GM12878 (cell line): ENCODE measurements around the gene RUSC1. TPM values are rescaled to one million over a fixed set of nuclear protein-coding genes. Genes with fewer than 3 reads are reported as not detected.

Experiments
- ATAC-seq: fragments of 200-7000 bp; cut with Tn5 transposase; 3 replicates; pipeline ENCODE4 v1.9.1; 2020; ENCODE audit warnings: mild to moderate bottlenecking, moderate library complexity
- BruUV-seq: library from RNA; stranded (reverse); fragments of 400-500 nt; replicated peaks from 2 replicates; lab custom pipeline; 2021; lab: Mats Ljungman, UMichigan
- CTCF ChIA-PET: fragments of 300-600 bp; sonication (Branson Sonifier 250); formaldehyde crosslinking; extraction: SDS; loops from one replicate; lab custom pipeline; 2021; ENCODE audit warnings: inconsistent platforms; lab: Yijun Ruan, JAX
- POLR2A ChIA-PET: fragments of 350-600 bp; formaldehyde crosslinking; extraction: SDS; loops from one replicate; lab custom pipeline; 2021; ENCODE audit warnings: inconsistent platforms; lab: Charles Lee
- RAD21 ChIA-PET: fragments of 300-600 bp; sonication (Branson Sonifier 250); formaldehyde crosslinking; loops from one replicate; lab custom pipeline; 2023; ENCODE audit warnings: antibody characterized with exemption; ENCODE audit not compliant: unreplicated experiment; lab: Charles Lee
- SMC1A ChIA-PET: fragments of 300-600 bp; sonication (Branson Sonifier 250); formaldehyde crosslinking; loops from one replicate; lab custom pipeline; 2023; ENCODE audit not compliant: unreplicated experiment, uncharacterized antibody; lab: Charles Lee
- DNase-seq: peaks from one replicate; pipeline ENCODE4 v3.0.0-alpha.2; 2011; ENCODE audit warnings: low read depth, low spot score
- FAIRE-seq: peaks from 3 replicates; lab custom pipeline; 2011; peaks lifted over from hg19 to GRCh38; lab: Jason Lieb, UNC
- H2AFZ ChIP-seq: 2 replicates; pipeline ENCODE4 v1.6.0; 2011; ENCODE audit warnings: low read depth, low read length, control low read depth; ENCODE audit not compliant: control insufficient read depth
- H3K27ac ChIP-seq: 2 replicates; pipeline ENCODE4 v1.5.1; 2011; ENCODE audit warnings: control low read depth; ENCODE audit not compliant: control insufficient read depth, insufficient read depth
- H3K27me3 ChIP-seq, 2 experiments: replicated peaks in 1 of 2; 2 replicates each; pipeline versions ENCODE4 v1.6.0 to v1.6.1; 2011; ENCODE audit warnings: low read length in 1 of 2; ENCODE audit not compliant: control insufficient read depth in 2 of 2, insufficient read depth in 2 of 2
- H3K36me3 ChIP-seq, 2 experiments: 2 replicates each; pipeline ENCODE4 v1.5.1; 2011; ENCODE audit warnings: low read length in 1 of 2; ENCODE audit not compliant: control insufficient read depth in 2 of 2, insufficient read depth in 2 of 2
- H3K4me1 ChIP-seq: 2 replicates; pipeline ENCODE4 v1.6.1; 2011; ENCODE audit warnings: mild to moderate bottlenecking, low read length, moderate library complexity, mixed read lengths; ENCODE audit not compliant: control insufficient read depth, insufficient read depth
- H3K4me2 ChIP-seq: 2 replicates; pipeline ENCODE4 v1.6.0; 2011; ENCODE audit warnings: control low read depth; ENCODE audit not compliant: control insufficient read depth, insufficient read depth
- H3K4me3 ChIP-seq: fragments of 200-600 bp; sonication (generic); 2 replicates; pipeline ENCODE4 v1.5.1; 2016
- H3K79me2 ChIP-seq: 2 replicates; pipeline ENCODE4 v1.6.0; 2011; ENCODE audit warnings: low read length; ENCODE audit not compliant: control insufficient read depth, insufficient read depth
- H3K9ac ChIP-seq: 2 replicates; pipeline ENCODE4 v1.8.0; 2011; ENCODE audit warnings: low read length, control low read depth, mixed read lengths; ENCODE audit not compliant: control insufficient read depth, insufficient read depth
- H3K9me3 ChIP-seq: replicated peaks from 3 replicates; pipeline ENCODE4 v1.5.1; 2011; ENCODE audit warnings: mild to moderate bottlenecking, low read length; ENCODE audit not compliant: control insufficient read depth, insufficient read depth
- H4K20me1 ChIP-seq: 2 replicates; pipeline ENCODE4 v1.6.0; 2011; ENCODE audit not compliant: control insufficient read depth, insufficient read depth
- BACH1 ChIP-seq: fragments of 450-650 bp; IDR thresholded peaks from 2 replicates; pipeline ENCODE4 v1.6.1; 2017; ENCODE audit warnings: mild to moderate bottlenecking, borderline replicate concordance
- BCL11A ChIP-seq: IDR thresholded peaks from 2 replicates; pipeline ENCODE4 v1.6.1; 2011; ENCODE audit warnings: low read depth, low read length
- BHLHE40 ChIP-seq, 2 experiments: fragments of 450-650 bp in 1 of 2; IDR thresholded peaks; 2 replicates each; pipeline ENCODE4 v1.6.1; 2011 to 2017; ENCODE audit warnings: low read depth in 2 of 2, borderline replicate concordance in 1 of 2, improper control_type of control experiment in 1 of 2, low read length in 1 of 2, mild to moderate bottlenecking in 1 of 2
- CHD4 ChIP-seq: fragments of 200-600 bp; sonication (generic); IDR thresholded peaks from 2 replicates; pipeline ENCODE4 v1.6.1; 2016; ENCODE audit warnings: mild to moderate bottlenecking
- CTCF ChIP-seq, 3 experiments: IDR thresholded peaks in 2 of 3; conservative IDR thresholded peaks in 1 of 3; 2 replicates each; pipeline ENCODE4 v1.5.1; 2011; ENCODE audit warnings: low read depth in 3 of 3, low read length in 3 of 3, mild to moderate bottlenecking in 3 of 3, control low read depth in 2 of 3, moderate library complexity in 2 of 3, inconsistent platforms in 1 of 3, mixed read lengths in 1 of 3; ENCODE audit not compliant: control insufficient read depth in 2 of 3, insufficient read depth in 1 of 3; ENCODE audit errors: extremely low read depth in 1 of 3
- DPF2 ChIP-seq: fragments of 450-650 bp; IDR thresholded peaks from 2 replicates; pipeline ENCODE4 v1.6.1; 2017; ENCODE audit warnings: mild to moderate bottlenecking
- EED ChIP-seq: sonication (generic); IDR thresholded peaks from 2 replicates; pipeline ENCODE4 v1.6.1; 2016; ENCODE audit warnings: antibody characterized with exemption, low read depth
- EGR1 ChIP-seq, 2 experiments: IDR thresholded peaks; 1 replicate in 1 of 2; 2 replicates in 1 of 2; pipeline ENCODE4 v1.6.1; 2011 to 2012; ENCODE audit warnings: low read depth in 2 of 2, low read length in 2 of 2, borderline replicate concordance in 1 of 2, mild to moderate bottlenecking in 1 of 2, moderate library complexity in 1 of 2
- ELK1 ChIP-seq: IDR thresholded peaks from 2 replicates; pipeline ENCODE4 v1.6.1; 2012; ENCODE audit warnings: low read depth, low read length, improper control_type of control experiment
- GATAD2B ChIP-seq: fragments of 450-650 bp; conservative IDR thresholded peaks from 2 replicates; pipeline ENCODE4 v1.6.1; 2017; ENCODE audit warnings: low read depth, mild to moderate bottlenecking, moderate library complexity
- NR2F1 ChIP-seq: fragments of 450-650 bp; conservative IDR thresholded peaks from 2 replicates; pipeline ENCODE4 v1.6.1; 2017; ENCODE audit warnings: mild to moderate bottlenecking
- POLR2A ChIP-seq: IDR thresholded peaks from 2 replicates; pipeline ENCODE4 v1.6.1; 2011; ENCODE audit warnings: low read depth, mild to moderate bottlenecking, low read length
- RB1 ChIP-seq: fragments of 450-650 bp; formaldehyde crosslinking; IDR thresholded peaks from 2 replicates; pipeline ENCODE4 v1.6.1; 2017; ENCODE audit warnings: mild to moderate bottlenecking, borderline replicate concordance
- RBBP5 ChIP-seq: fragments of 200-600 bp; sonication (generic); conservative IDR thresholded peaks from 2 replicates; pipeline ENCODE4 v1.6.1; 2016
- SMARCA5 ChIP-seq: fragments of 450-650 bp; IDR thresholded peaks from 2 replicates; pipeline ENCODE4 v1.6.1; 2017; ENCODE audit warnings: mild to moderate bottlenecking
- SMC3 ChIP-seq: IDR thresholded peaks from 2 replicates; pipeline ENCODE4 v1.6.1; 2011; ENCODE audit warnings: low read length, improper control_type of control experiment, borderline replicate concordance
- ZNF24 ChIP-seq: fragments of 450-650 bp; IDR thresholded peaks from 2 replicates; pipeline ENCODE4 v1.6.1; 2017; ENCODE audit warnings: antibody characterized with exemption, mild to moderate bottlenecking
- ZNF274 ChIP-seq: IDR thresholded peaks from one replicate; pipeline ENCODE4 v1.8.0; 2011; ENCODE audit not compliant: insufficient read length, insufficient read depth
- ZNF384 ChIP-seq: IDR thresholded peaks from 2 replicates; pipeline ENCODE4 v1.6.1; 2012; ENCODE audit warnings: low read depth, mild to moderate bottlenecking, low read length, improper control_type of control experiment, borderline replicate concordance
- WGBS: methylation state at CpG from one replicate; pipeline ENCODE4 v1.1.6; 2016; ENCODE audit warnings: low lambda C conversion rate; ENCODE audit not compliant: insufficient replicate concordance, insufficient coverage; ENCODE audit errors: missing lambda C conversion rate; 5-methylcytosine and 5-hydroxymethylcytosine counted together
- in situ Hi-C: fragments of 300-500 bp; cut with MboI; formaldehyde crosslinking; loops from 9 replicates; pipeline ENCODE4 v1.14.3; 2018; ENCODE audit warnings: mixed read lengths
- intact Hi-C: fragments of 100-400 bp; cut with micrococcal nuclease; formaldehyde crosslinking; loops from one replicate; pipeline ENCODE4 v1.14.2; 2022; ENCODE audit not compliant: unreplicated experiment
- polyA plus RNA-seq, 11 experiments: library from polyadenylated mRNA; depleted of rRNA in 4 of 11; unstranded in 6 of 11; stranded (reverse) in 5 of 11; fragments of >200 nt; fragmentation: Nextera tagmentation in 4 of 11; fragmentation: Illumina TruSeq in 1 of 11; extraction: Ambion mirVana in 4 of 11; extraction: Trizol in 1 of 11; gene quantifications; 1 replicate in 1 of 11; 2 replicates in 10 of 11; pipeline versions ENCODE4 v1.2.1 to v1.2.3, GENCODE V29; 2011 to 2016; ENCODE audit warnings: inconsistent platforms in 2 of 11, missing spikeins in 2 of 11, low read depth in 1 of 11
- total RNA-seq, 4 experiments: library from RNA; depleted of rRNA in 3 of 4; stranded (reverse); fragments of >200 nt in 3 of 4; fragmentation: Illumina TruSeq in 1 of 4; extraction: Trizol in 1 of 4; gene quantifications; 2 replicates each; pipeline versions ENCODE4 v1.2.1 to v1.2.3, GENCODE V29; 2013 to 2021

RUSC1 gene
- total and polyA plus RNA-seq, 10 of the 15 experiments (the other 5 are each of a cell fraction or from before 2014, with no cell fraction given): 1.1 to 23.7 (median 12.3) TPM

- no peaks in the 10 kb centered on the region for H3K27me3 ChIP-seq
- no peak within 1 kb of the TSS for H3K27ac ChIP-seq
- H3K4me3 ChIP-seq: peak within 1 kb of the TSS; percentile 82
- 5% methylated on average over 54 of the region's 68 CpGs for WGBS
- ChIA-PET SMC1A (interaction anchor here (1.2 to 2.4 kb wide), 3 partner anchors 25 to 71 kb away, joined by 3 to 12 read pairs (median 4); no protein-coding TSS in a partner anchor), CTCF (interaction anchor here (0.7 to 8.6 kb wide), 10 partner anchors 11 to 335 kb away, joined by 3 to 80 read pairs (median 4); no protein-coding TSS in a partner anchor), RAD21 (interaction anchor here (0.5 to 2.2 kb wide), 8 partner anchors 26 to 371 kb away, joined by 3 to 13 read pairs (median 4); partner anchors contain the start of gene RUSC1), POLR2A (interaction anchor here (0.5 to 2.4 kb wide), 8 partner anchors 11 to 84 kb away, joined by 3 to 9 read pairs (median 4); partner anchors contain the start of gene FDPS)
- H4K20me1 ChIP-seq: no peaks in the 10 kb centered on the region
- H2AFZ ChIP-seq: peak within 1 kb of the TSS; percentile 81
- no TSS peak for BruUV-seq
- peak; percentile 78 for ATAC-seq
- peaks cover 14% of the 10 kb centered on the region for H3K79me2 ChIP-seq
- H3K9ac ChIP-seq: peak within 1 kb of the TSS; percentile 58; the same call in 1 of the 2 replicates
- peak within 1 kb of the TSS; percentile 99 for H3K4me2 ChIP-seq
- intact Hi-C loops: loop anchor here (1.0 kb wide), 1 partner anchor 46 kb away; no protein-coding TSS in a partner anchor
- peak; percentile 92 for FAIRE-seq
- no peaks in the 10 kb centered on the region for H3K36me3 ChIP-seq
- no peaks in the 10 kb centered on the region for H3K9me3 ChIP-seq
- H3K4me1 ChIP-seq: peaks cover 13% of the 10 kb centered on the region
- peak; percentile 79 for DNase-seq
- in situ Hi-C loops: no loop called here
- TF ChIP-seq BCL11A (no peak), RBBP5 (no peak), EGR1 (IDR thresholded peaks at IDR 0.05; ENCODE audit: borderline replicate concordance in 1 of 2, low read depth in 2 of 2, low read length in 2 of 2) (peak in 1 of 2 experiments; percentile 57; a peak in 1 of 3 replicates), GATAD2B (peak; percentile 81), POLR2A (no peak), EED (no peak; the same call in 1 of the 2 replicates), CHD4 (no peak), BACH1 (peak; percentile 59; the same call in 1 of the 2 replicates), ZNF384 (no peak), ZNF274 (no peak), CTCF (IDR thresholded peaks at IDR 0.05 in 2 of 3, conservative IDR thresholded peaks at IDR 0.05 in 1 of 3; ENCODE audit: control insufficient read depth in 2 of 3, extremely low read depth in 1 of 3, insufficient read depth in 1 of 3, low read depth in 3 of 3, low read length in 3 of 3) (peak; percentile 46 to 72 (median 54); a peak in 5 of 6 replicates), BHLHE40 (IDR thresholded peaks at IDR 0.05; ENCODE audit: borderline replicate concordance in 1 of 2, low read depth in 2 of 2, low read length in 1 of 2) (peak in 1 of 2 experiments; percentile 45; a peak in 2 of 4 replicates), ZNF24 (no peak), NR2F1 (peak; percentile 48; the same call in 1 of the 2 replicates), RB1 (peak; percentile 87; the same call in 1 of the 2 replicates), DPF2 (peak; percentile 52; the same call in 1 of the 2 replicates), SMC3 (peak; percentile 59; the same call in 1 of the 2 replicates), SMARCA5 (peak; percentile 80; the same call in 1 of the 2 replicates), ELK1 (no peak)
Observed at GRCh38 chr1:155277070-155277901, 43.4 kb upstream of the RUSC1 start, which contains the start of gene HCN3. Gene HCN3 (plus strand): TSS chr1:155277463. CDS start chr1:155277591, 128 bp downstream.
